ENCODE measurements around the gene PERM1. TPM values are rescaled to one million over a fixed set of nuclear protein-coding genes. Genes with fewer than 3 reads are reported as not detected.

PERM1 gene
- total and polyA plus RNA-seq, 9 of the 15 experiments (the other 6 are each of a cell fraction or from before 2014, with no cell fraction given), result not detected

DNA sequence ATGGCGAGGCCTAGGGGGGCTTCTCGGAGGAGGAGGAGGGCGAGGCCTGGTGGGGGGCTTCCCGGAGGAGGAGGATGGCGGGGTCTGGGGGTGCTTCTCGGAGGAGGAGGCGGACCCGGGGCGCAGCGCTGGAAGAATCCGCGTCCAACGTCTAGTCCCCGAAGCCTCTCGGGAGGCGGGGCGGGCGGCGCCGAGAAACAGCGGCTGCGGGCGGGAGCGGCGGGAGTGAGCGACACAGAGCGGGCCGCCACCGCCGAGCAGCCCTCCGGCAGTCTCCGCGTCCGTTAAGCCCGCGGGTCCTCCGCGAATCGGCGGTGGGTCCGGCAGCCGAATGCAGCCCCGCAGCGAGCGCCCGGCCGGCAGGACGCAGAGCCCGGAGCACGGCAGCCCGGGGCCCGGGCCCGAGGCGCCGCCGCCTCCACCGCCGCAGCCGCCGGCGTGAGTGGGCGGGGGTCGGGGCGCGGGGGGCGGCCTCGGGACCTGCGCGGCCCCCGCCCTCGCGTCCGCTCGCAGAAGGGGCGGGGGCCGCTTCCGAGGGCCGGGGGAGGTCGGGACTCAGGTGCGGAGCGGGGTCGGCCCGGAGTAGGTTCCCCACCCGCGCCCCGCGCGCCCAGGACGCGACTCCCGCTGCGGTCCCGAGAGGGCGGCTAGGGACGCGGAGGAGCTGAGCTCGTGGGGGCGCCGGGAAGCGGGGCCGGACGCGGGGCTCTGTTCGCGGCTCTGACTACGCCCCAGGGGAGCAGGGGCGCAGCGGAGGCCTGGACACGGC is 21.3 kb downstream of the PERM1 start, which contains the start of gene KLHL17 (continued):
- TF ChIP-seq, protein P1, sequence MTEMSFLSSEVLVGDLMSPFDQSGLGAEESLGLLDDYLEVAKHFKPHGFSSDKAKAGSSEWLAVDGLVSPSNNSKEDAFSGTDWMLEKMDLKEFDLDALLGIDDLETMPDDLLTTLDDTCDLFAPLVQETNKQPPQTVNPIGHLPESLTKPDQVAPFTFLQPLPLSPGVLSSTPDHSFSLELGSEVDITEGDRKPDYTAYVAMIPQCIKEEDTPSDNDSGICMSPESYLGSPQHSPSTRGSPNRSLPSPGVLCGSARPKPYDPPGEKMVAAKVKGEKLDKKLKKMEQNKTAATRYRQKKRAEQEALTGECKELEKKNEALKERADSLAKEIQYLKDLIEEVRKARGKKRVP (CRISPR knock-in tag; IDR thresholded peaks at IDR 0.05), result no peak
- no peak for TF ChIP-seq CEBPZ (IDR thresholded peaks at IDR 0.05; ENCODE audit: borderline replicate concordance, low read depth, low read length)
- TF ChIP-seq LCOR (CRISPR knock-in tag; IDR thresholded peaks at IDR 0.05), result no peak
- no peak for TF ChIP-seq SP2 (IDR thresholded peaks at IDR 0.05; ENCODE audit: extremely low read depth, low read depth, low read length, poor library complexity, severe bottlenecking)
- no peak for TF ChIP-seq ZKSCAN8 (CRISPR knock-in tag; IDR thresholded peaks at IDR 0.05)
- TF ChIP-seq, protein P2, sequence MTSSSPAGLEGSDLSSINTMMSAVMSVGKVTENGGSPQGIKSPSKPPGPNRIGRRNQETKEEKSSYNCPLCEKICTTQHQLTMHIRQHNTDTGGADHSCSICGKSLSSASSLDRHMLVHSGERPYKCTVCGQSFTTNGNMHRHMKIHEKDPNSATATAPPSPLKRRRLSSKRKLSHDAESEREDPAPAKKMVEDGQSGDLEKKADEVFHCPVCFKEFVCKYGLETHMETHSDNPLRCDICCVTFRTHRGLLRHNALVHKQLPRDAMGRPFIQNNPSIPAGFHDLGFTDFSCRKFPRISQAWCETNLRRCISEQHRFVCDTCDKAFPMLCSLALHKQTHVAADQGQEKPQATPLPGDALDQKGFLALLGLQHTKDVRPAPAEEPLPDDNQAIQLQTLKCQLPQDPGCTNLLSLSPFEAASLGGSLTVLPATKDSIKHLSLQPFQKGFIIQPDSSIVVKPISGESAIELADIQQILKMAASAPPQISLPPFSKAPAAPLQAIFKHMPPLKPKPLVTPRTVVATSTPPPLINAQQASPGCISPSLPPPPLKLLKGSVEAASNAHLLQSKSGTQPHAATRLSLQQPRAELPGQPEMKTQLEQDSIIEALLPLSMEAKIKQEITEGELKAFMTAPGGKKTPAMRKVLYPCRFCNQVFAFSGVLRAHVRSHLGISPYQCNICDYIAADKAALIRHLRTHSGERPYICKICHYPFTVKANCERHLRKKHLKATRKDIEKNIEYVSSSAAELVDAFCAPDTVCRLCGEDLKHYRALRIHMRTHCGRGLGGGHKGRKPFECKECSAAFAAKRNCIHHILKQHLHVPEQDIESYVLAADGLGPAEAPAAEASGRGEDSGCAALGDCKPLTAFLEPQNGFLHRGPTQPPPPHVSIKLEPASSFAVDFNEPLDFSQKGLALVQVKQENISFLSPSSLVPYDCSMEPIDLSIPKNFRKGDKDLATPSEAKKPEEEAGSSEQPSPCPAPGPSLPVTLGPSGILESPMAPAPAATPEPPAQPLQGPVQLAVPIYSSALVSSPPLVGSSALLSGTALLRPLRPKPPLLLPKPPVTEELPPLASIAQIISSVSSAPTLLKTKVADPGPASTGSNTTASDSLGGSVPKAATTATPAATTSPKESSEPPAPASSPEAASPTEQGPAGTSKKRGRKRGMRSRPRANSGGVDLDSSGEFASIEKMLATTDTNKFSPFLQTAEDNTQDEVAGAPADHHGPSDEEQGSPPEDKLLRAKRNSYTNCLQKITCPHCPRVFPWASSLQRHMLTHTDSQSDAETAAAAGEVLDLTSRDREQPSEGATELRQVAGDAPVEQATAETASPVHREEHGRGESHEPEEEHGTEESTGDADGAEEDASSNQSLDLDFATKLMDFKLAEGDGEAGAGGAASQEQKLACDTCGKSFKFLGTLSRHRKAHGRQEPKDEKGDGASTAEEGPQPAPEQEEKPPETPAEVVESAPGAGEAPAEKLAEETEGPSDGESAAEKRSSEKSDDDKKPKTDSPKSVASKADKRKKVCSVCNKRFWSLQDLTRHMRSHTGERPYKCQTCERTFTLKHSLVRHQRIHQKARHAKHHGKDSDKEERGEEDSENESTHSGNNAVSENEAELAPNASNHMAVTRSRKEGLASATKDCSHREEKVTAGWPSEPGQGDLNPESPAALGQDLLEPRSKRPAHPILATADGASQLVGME (CRISPR knock-in tag; IDR thresholded peaks at IDR 0.05), result no peak
- no peak for TF ChIP-seq TAF7 (tag; IDR thresholded peaks at IDR 0.05)

All from K562 (cell line).